Sigmoid colon (tissue), 7 donors: ENCODE results near the gene KCNK3. TPM values are rescaled to one million over a fixed set of nuclear protein-coding genes. Genes with fewer than 3 reads are reported as not detected.
"Not testable (repeated sequence)": the region's sequence is repeated elsewhere in the genome, so short reads cannot be mapped to it uniquely, and the experiment has no call there.

Experiments
- DNase-seq: peaks from one replicate; pipeline ENCODE4 v3.0.0-alpha.2; 2019
- H3K27ac ChIP-seq, 4 donors: fragments of 200-600 bp; sonication (generic); one replicate each; pipeline ENCODE4 v1.5.1; 2016 to 2019; ENCODE audit warnings: mild to moderate bottlenecking in 1 of 4
- H3K27me3 ChIP-seq, 3 donors: fragments of 200-600 bp; sonication (generic); one replicate each; pipeline ENCODE4 v1.5.1; 2019; ENCODE audit warnings: mild to moderate bottlenecking in 1 of 3
- H3K36me3 ChIP-seq, 4 donors: fragments of 200-600 bp; sonication (generic); one replicate each; pipeline ENCODE4 v1.5.1; 2016 to 2019
- H3K4me1 ChIP-seq, 4 donors: fragments of 200-600 bp; sonication (generic); one replicate each; pipeline ENCODE4 v1.5.1; 2017 to 2019
- H3K4me3 ChIP-seq, 4 donors: fragments of 200-600 bp; sonication (generic); one replicate each; pipeline ENCODE4 v1.5.1; 2017 to 2019; ENCODE audit warnings: mild to moderate bottlenecking in 2 of 4, moderate library complexity in 1 of 4
- H3K9me3 ChIP-seq, 4 donors: fragments of 200-600 bp in 3 of 4; sonication (generic) in 3 of 4; one replicate each; pipeline versions ENCODE4 v1.5.1 to v1.6.1; 2013 to 2019
- CTCF ChIP-seq, 4 experiments: fragments of 450-650 bp in 3 of 4; fragments of 200-600 bp in 1 of 4; IDR thresholded peaks; one replicate each; pipeline ENCODE4 v1.5.1; 2016 to 2019; ENCODE audit warnings: antibody characterized with exemption in 4 of 4, mild to moderate bottlenecking in 3 of 4, moderate library complexity in 2 of 4
- EP300 ChIP-seq, 4 donors: sonication (generic); formaldehyde crosslinking; IDR thresholded peaks; one replicate each; pipeline ENCODE4 v1.6.1; 2017; ENCODE audit warnings: antibody characterized with exemption in 4 of 4
- POLR2A ChIP-seq, 2 donors: fragments of 450-650 bp; IDR thresholded peaks; one replicate each; pipeline ENCODE4 v1.6.1; 2016; ENCODE audit warnings: antibody characterized with exemption in 2 of 2, mild to moderate bottlenecking in 2 of 2, moderate library complexity in 2 of 2
- POLR2AphosphoS5 ChIP-seq, 4 donors: sonication (generic); formaldehyde crosslinking; IDR thresholded peaks; one replicate each; pipeline ENCODE4 v1.6.1; 2017; ENCODE audit warnings: antibody characterized with exemption in 4 of 4
- WGBS, 2 donors: extraction: QIAGEN DNeasy Blood & Tissue Kit; methylation state at CpG; one replicate each; pipeline ENCODE4 v1.1.7; 2013; 5-methylcytosine and 5-hydroxymethylcytosine counted together
- intact Hi-C: fragments of 100-400 bp; cut with DNase I; formaldehyde crosslinking; loops from one replicate; pipeline ENCODE4 v1.15.1; 2023
- polyA plus RNA-seq, 3 donors: library from polyadenylated mRNA; stranded (reverse); fragments of 200-250 nt; gene quantifications; one replicate each; pipeline ENCODE4 v1.2.3, GENCODE V29; 2013
- total RNA-seq, 4 donors: library from RNA; depleted of rRNA; stranded (reverse); fragments of >200 nt; gene quantifications; one replicate each; pipeline ENCODE4 v1.1.0, GENCODE V29; 2016
- donor health status: healthy with polysubstance abuse.
- donor health status: Bipolar disorder and iron deficiency.
- donor health status: healthy.

Gene KCNK3
- total and polyA plus RNA-seq, 7 donors: under 0.01 to 12.2 (median 2.9) TPM

- no peak overlapping the region for H3K4me3 ChIP-seq
- peaks cover 0 to 13% (median 9%) of the 10 kb centered on the region in 4 donors for H3K4me1 ChIP-seq
- TF ChIP-seq EP300 (IDR thresholded peaks at IDR 0.05) (no peak), POLR2AphosphoS5 (IDR thresholded peaks at IDR 0.05) (peak in 2 of 4 donors; percentile 22 to 67), CTCF (IDR thresholded peaks at IDR 0.05) (no peak)
- no peak for DNase-seq
- no peaks in the 10 kb centered on the region for H3K9me3 ChIP-seq
- H3K27ac ChIP-seq: peak overlapping the region in 3 of 4 donors; percentile 8 to 70 (median 47)
- no peaks in the 10 kb centered on the region for H3K36me3 ChIP-seq
- WGBS, 2 donors: 73 to 79% methylated on average over 6 of the region's 6 CpGs
- intact Hi-C loops: no loop called here
- no peaks in the 10 kb centered on the region for H3K27me3 ChIP-seq
Observed at GRCh38 chr2:26757873-26758789, 65.6 kb downstream of the KCNK3 start.

- Histone ChIP-seq H3K27ac (peak overlapping the region in 2 of 4 donors; percentile 47 to 70), H3K27me3 (no peaks in the 10 kb centered on the region), H3K4me1 (peaks cover 0 to 19% (median 13%) of the 10 kb centered on the region in 4 donors), H3K36me3 (no peaks in the 10 kb centered on the region), H3K9me3 (no peaks in the 10 kb centered on the region), H3K4me3 (no peak overlapping the region)
- WGBS, 2 donors: 92 to 94% methylated on average over 7 of the region's 7 CpGs
- intact Hi-C loops: no loop called here
- DNase-seq: no peak
- TF ChIP-seq POLR2AphosphoS5 (IDR thresholded peaks at IDR 0.05) (no peak), POLR2A (IDR thresholded peaks at IDR 0.05) (no peak), EP300 (IDR thresholded peaks at IDR 0.05) (no peak), CTCF (IDR thresholded peaks at IDR 0.05) (no peak)
Observed at GRCh38 chr2:26758790-26759321, 66.3 kb downstream of the KCNK3 start.

DNA sequence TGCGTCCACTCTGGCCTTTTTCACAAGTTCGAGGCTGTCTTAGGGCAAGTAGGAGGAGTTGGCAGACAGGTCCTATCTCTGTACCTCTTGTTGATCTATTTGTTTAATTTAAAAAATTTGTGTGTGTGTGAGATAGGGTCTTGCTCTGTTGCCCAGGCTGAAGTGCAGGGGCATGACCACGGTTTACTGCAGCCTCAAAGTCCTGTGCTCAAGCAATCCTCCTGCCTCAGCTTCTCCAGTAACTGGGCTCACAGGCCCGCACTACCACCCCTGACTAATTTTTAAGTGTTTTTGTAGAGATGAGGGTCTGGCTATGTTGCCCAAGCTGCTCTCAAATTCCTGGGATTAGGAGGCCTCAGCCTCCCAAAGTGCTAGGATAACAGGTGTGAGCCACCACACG lies 67.3 kb downstream of the KCNK3 start:
- DNase-seq: no peak
- H3K4me1 ChIP-seq: peaks cover 0 to 24% (median 14%) of the 10 kb centered on the region in 4 donors
- TF ChIP-seq POLR2AphosphoS5 (IDR thresholded peaks at IDR 0.05): no peak
- no peak for TF ChIP-seq EP300 (IDR thresholded peaks at IDR 0.05)
- no peak for TF ChIP-seq POLR2A (IDR thresholded peaks at IDR 0.05)
- TF ChIP-seq CTCF (IDR thresholded peaks at IDR 0.05): no peak
- H3K9me3 ChIP-seq: no peaks in the 10 kb centered on the region
- no peak overlapping the region for H3K27ac ChIP-seq
- no peaks in the 10 kb centered on the region for H3K36me3 ChIP-seq
- no peak overlapping the region for H3K4me3 ChIP-seq
- WGBS, 2 donors: 96 to 97% methylated on average over 5 of the region's 5 CpGs
- no peaks in the 10 kb centered on the region for H3K27me3 ChIP-seq
- intact Hi-C loops: no loop called here

DNA sequence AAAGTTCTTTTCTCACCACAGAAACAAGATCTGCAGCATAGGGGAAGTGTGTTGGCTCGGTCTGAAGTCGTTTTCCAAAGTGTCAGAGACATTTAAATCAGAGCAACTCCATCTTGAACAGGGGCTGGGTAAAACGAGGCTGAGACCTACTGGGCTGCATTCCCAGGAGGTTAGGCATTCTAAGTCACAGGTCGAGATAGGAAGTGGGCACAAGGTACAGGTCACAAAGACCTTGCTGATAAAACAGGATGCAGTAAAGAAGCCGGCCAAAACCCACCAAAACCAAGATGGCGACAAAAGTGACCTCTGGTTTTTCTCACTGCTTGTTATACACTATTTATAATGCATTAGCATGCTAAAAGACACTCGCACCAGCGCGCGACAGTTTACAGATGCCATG lies 68.5 kb downstream of the KCNK3 start:
- H3K27ac ChIP-seq, H3K9me3 ChIP-seq, H3K36me3 ChIP-seq, intact Hi-C loops, H3K27me3 ChIP-seq, DNase-seq, H3K4me3 ChIP-seq: not testable (repeated sequence)
- 80 to 86% methylated on average over 10 of the region's 10 CpGs for WGBS, 2 donors
- peaks cover 0 to 36% (median 26%) of the 10 kb centered on the region in 4 donors for H3K4me1 ChIP-seq

DNA sequence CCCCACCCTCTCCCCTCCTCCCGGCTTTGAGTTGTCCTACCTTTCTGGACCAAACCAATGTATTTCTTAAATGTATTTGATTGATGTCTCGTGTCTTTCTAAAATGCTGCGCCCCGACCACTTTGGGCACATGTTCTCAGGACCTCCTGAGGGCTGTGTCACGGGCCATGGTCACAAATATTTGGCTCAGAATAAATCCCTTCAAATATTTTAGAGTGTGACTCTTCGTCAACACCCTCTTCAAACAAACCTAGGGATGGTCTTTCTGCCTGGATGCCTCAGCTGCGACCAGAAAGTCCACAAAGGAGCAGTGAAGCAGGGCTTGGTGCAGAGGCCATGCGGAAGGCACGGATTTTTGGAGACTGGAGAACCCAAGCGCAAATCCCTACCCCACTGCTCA lies 70.5 kb downstream of the KCNK3 start:
- no peak for TF ChIP-seq EP300 (IDR thresholded peaks at IDR 0.05)
- no peak for TF ChIP-seq POLR2A (IDR thresholded peaks at IDR 0.05)
- no peak for TF ChIP-seq POLR2AphosphoS5 (IDR thresholded peaks at IDR 0.05)
- TF ChIP-seq CTCF (IDR thresholded peaks at IDR 0.05): no peak
- Histone ChIP-seq H3K36me3 (no peaks in the 10 kb centered on the region), H3K27ac (no peak overlapping the region), H3K4me1 (peaks cover 0 to 48% (median 30%) of the 10 kb centered on the region in 4 donors), H3K4me3 (no peak overlapping the region), H3K27me3 (no peaks in the 10 kb centered on the region), H3K9me3 (no peaks in the 10 kb centered on the region)
- no peak for DNase-seq
- intact Hi-C loops: no loop called here
- WGBS, 2 donors: 93% methylated on average over 10 of the region's 10 CpGs
